HG03457 (cell line): Measurements from ENCODE around the gene XRCC6.
"Not testable (repeated sequence)": the region's sequence is repeated elsewhere in the genome, so short reads cannot be mapped to it uniquely, and the experiment has no call there.

ENCODE experiments used
- ATAC-seq: cut with Tn5 transposase; IDR thresholded peaks from one replicate; pipeline ENCODE4 v1.9.1; 2021; ENCODE audit warnings: moderate number of reproducible peaks; ENCODE audit not compliant: unreplicated experiment

XRCC6 gene

DNA sequence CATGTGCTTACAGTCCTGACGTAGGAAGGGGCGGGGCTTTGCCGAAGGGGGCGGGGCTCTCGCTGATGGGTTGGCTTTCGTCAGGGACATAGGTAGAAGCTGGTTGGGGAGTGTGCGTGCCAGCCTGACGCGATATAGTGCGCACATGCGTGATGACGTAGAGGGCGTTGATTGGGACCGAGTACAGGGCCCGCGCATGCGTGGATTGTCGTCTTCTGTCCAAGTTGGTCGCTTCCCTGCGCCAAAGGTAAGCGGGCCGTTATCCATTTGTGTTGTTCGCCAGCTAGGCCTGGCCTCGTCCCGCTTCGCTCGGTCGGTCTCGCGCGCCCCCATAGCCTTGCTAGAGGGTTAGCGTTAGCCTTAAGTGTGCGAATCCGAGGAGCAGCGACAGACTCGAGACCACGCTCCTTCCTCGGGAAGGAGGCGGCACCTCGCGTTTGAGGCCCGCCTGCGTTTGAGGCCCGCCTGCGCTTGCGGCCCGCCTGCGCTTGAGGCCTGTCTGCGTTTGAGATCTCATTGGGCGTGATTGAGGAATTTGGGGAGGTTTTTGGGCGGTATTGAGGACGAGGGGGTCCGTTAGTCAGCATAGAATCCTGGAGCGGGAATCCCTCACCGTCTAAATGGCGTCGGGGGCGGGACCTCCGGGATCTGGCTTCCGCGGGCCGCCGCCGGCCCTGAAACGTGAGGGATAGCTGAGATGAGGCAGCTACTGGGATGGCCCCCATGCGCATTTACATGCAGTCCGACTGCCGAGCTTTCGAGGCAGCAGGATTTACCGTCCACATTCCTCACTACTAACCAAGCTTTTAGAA lies at the start of gene XRCC6:
TSS of gene XRCC6 (plus strand) at position 197 of the 812 bp plus-strand sequence. CDS start 710 bp downstream, outside the sequence.
- ATAC-seq: peak; percentile 45

DNA sequence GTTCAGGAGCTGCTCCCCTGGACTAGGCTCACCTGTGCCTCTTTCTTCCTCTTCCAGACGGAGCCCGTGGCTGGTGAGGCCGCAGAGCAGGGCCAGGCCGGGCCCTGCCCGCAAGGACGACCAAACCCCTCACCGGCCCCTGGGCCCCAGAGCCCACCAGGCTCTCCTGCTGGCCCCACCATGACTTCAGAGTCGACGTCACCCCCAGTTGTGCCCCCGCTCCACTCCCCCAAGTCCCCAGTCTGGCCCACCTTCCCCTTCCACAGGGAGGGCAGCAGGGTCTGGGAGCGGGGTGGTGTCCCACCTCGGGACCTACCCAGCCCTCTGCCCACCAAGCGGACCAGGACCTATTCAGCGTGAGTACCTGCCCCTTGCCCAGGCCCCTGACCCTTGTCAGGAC lies 49.3 kb upstream of the XRCC6 start:
- no peak for ATAC-seq

DNA sequence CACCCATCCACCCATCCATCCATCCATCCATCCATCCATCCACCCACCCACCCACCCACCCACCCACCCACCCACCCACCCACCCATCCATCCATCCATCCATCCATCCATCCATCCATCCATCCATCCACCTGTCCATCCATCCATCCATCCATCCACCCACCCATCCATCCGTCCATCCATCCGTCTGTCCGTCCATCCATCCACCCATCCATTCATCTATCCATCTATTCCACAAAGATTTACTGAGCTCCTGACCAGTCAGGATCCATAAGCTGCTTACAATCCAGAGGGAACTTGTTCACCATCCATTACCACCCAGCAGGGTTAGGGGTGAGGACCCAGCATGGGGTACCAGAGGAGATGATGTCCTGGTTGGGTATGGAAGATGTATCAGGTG lies 48.8 kb upstream of the XRCC6 start:
- not testable (repeated sequence) for ATAC-seq

DNA sequence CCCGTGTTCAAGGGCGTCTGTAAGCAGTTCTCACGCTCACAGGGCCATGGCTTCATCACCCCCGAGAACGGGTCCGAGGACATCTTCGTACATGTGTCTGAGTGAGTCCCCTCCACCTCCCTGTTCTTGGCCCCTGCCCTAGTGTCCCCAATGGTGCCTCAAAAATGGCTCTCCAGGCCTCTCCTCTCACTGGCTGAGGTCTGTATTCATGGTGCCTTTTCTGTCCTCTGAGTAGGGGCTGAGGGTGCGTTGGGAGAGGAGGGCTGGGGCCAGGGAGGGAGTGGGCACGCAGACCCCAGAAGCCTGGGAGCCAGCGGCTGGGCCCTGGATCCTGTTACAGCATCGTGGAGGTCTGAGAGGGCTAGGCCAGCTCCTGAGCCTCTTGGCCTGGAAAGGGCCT lies 47.4 kb upstream of the XRCC6 start:
- no peak for ATAC-seq

DNA sequence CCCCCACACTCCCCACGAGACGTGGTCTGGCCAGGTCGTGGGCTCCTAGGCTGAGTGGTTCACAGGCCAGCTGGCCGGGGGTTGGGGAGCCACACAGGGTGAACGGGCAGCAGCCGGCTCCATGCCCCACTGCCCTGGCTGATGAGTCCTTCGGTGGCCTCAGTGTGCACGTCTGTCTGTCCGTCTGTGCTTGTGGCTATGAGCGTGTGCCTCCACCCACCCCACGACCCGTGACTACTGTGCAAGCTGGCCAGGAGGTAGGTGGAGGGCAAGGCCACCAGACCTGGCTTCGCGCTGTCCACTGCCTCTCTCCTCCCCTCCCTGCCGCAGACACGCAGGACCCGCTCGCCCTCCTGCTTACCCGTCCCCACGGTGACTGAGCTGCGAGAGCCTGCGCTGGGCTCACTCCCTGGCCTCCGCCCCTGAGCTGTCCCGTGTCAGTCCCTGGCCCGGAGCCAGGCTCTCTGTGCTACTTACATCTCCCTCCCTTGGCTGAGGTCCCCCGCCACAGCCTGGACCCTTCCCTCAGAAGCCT lies 46.2 kb upstream of the XRCC6 start:
- ATAC-seq: no peak

DNA sequence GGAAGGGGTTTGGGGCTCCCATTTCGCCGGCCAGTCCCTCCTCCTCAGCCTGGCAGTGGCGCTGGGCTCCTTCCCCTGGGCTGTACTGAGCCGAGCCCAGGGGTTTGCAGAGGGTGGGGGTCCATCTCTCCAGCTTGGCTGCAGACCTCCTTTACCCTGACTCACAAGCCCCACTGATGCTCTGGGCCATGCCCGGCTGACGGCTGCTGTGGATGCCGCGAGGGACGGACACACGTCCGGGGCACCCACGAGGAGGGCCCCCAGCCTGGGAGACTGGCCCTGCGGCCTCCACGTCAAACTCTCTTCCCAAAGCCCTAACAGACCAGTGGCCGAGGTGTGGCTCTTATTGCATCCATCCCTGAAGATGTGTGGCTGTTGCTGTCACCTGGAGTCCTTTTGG lies 45.6 kb upstream of the XRCC6 start:
- ATAC-seq: no peak

GRCh38 chr22:41576877-41577276 lies 44.2 kb upstream of the XRCC6 start:
- ATAC-seq: no peak

GRCh38 chr22:41578114-41578513 lies 43.0 kb upstream of the XRCC6 start:
- ATAC-seq: no peak

DNA sequence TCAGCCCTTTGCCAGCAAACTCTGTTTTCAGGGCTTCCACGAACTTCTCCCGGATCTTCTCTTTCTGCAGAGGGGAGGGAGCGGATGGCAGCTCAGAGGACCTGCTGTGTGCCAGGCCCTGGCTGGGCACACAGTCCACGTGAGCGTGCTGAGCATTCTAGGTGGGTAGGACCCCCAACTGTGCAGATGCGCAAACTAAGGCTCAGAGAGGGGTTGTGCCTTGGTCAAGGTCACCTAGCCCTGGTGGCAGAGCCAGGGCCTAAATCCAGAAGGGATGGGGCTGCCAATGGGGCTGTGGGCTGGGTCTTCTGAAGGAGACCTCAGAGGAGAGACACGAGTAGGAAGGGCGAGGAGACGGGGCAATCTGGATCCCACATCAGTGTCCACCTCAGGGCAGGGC lies 42.3 kb upstream of the XRCC6 start:
- ATAC-seq: no peak

DNA sequence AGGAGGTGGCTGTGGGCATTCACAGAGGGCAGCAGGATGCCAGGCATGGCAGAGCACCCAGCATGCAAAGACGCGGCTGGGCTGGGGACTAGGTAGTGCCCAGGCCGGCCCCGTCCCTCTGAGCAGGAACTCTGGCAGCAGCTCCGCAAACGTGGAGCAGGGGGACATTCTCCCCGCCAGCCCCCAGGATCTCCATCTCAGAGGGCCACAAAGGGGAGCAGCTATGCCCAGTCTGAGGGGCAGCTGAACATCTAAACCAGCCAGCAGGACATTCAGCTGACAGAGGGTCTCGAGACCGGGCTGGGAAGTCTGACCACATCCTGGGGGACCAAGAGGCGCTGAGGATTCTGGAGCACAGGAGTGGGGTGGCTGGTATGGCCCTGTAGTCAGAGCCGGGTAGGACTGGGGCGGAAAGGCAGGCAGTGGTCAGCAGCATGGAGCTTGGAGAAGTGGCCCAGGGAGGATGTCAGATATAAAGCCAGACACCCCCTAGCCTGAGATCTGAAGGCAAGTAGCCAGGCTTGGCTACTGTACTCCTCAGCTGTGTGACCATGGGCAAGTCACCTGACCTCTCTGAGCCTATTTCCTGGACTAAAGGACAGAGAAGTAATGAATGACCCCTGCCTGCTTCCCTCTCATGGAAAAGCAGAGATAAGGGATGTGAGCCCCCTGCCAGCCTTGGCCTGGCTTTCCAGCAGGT lies 41.6 kb upstream of the XRCC6 start:
- no peak for ATAC-seq

DNA sequence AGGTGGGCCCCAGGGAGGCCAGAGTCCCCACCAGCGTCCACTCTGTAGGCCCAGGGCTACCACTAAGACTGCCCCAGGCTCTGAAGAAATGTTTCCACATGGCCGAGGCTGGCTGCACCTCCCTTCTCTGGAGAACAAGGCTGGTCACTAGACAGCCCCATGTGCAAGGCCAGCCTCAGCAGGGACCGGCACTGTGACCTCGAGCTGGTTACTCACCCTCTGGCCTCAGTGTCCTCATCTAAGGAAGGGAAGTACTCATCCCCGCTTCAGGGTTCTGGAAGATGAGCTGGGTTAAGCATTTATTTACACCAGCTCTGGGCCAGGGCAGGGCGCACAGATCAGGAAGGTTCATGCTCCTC lies 41.1 kb upstream of the XRCC6 start:
- no peak for ATAC-seq

DNA sequence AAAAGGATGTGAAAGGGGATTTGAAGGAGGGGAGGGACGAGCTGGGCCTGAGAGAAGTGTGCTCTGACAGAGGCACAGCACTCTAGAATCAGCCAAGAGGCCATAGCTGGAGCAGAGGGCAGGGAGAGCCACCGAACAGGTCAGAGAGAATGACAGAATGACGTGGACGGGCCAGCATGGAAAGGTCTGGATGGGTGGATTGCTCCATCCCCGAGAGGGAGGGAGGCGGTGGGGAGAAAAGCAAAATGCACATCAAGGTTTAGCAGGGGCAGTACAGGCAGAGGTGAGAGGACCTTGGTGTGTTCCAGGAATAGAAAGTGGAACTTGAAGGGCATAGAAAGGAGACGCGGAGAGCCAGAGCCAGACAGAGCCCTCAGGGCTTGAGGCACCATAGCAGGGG lies 38.4 kb upstream of the XRCC6 start:
- ATAC-seq: no peak

DNA sequence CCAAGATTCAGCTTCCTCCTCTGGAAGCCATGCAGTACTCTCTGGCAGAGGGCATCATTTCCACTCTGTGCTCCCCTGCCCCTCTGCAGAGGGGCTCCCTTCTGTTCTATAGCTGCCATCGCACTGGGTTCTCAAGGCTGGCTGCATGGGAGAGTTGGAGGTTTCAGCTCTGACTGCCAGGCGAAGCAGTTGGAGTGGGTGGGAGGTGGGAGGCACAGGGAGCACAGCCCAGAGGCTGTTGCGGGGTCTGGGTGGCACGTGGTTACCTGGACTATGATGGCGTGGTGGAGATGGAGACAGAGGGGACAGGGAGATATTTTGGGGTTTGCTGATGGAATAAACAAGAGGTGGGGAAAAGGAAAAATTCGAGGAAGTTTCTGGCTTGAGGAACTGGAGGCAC lies 36.2 kb upstream of the XRCC6 start:
- ATAC-seq: no peak

DNA sequence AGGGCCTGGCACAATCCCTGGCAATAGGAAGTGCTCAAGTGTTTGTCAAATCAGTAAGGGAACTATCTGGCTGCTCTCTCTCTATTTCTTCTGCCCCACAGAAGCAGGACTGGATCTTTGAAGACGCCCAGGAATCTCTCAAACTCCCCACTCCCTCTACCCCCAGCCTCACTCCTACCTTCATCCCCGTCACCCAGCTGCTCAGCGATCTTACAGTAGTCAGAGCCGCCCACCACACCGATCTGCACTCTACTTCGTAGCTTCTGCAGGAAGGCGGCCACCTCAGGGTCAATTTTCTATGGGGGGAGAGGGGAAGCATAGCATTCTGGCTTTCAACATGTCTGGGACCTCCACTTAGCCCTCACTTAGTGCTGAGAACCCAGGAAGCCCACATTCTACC lies 35.2 kb upstream of the XRCC6 start:
- no peak for ATAC-seq

DNA sequence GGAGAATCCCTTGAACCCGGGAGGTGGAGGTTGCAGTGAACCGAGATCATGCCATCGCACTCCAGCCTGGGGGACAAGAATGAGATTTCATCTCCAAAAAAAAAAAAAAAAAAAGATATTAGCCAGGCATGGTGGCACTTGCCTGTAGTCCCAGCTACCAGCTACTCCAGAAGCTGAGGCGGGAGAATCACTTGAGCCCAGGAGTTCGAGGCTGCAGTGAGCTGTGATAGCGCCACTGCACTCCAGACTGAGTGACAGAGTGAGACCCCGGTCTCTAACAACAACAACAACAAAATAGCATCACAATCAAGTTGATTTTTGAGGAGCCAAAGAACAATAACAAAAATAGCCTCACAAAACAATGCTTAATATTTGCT lies 33.8 kb upstream of the XRCC6 start:
- no peak for ATAC-seq

DNA sequence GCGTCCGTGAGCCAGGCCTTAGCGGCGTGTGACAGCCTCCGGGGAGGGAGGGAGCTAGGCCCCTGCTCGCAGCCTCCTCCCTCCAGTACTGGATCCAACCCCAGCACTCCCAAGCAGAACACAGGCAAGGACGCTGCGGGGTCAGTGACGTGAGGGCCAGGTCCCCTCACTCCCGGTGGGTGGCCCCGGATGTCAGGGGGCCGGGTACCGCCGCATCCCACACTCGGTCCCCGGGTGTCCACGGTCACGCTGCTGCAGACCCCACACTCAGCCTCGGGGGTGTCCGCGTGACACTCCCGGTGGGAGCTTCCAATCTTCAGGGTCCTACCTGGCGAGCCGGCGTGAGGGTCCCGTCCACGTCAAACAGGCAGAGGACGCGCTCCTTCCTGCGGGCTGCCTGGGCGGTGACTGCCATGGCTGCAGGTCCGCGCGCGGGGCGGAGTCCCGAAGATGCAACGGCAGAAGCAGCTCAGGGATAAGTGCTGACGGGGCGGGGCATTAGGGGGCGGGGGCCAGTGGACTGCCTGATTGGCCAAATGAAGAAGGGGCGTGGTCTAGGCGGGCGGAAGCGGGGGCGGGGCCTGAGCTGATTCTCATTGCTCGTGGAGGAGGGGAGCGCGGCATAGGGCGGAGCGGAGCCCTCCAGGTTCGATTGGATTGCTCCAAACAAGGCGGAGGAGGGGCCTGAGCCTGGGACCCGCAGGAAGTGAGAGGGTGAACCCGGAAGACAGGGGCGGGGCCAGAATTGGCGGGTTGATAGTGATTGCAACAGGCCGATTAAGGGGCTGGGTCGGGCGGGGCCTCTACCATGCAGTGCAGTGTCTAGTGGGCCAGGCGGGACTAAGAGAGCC lies 31.5 kb upstream of the XRCC6 start, which contains the start of gene PMM1:
TSS of gene PMM1 (minus strand) at position 450 of the 851 bp plus-strand sequence. CDS start at position 415, 35 bp downstream.
- peak; percentile 86 for ATAC-seq

DNA sequence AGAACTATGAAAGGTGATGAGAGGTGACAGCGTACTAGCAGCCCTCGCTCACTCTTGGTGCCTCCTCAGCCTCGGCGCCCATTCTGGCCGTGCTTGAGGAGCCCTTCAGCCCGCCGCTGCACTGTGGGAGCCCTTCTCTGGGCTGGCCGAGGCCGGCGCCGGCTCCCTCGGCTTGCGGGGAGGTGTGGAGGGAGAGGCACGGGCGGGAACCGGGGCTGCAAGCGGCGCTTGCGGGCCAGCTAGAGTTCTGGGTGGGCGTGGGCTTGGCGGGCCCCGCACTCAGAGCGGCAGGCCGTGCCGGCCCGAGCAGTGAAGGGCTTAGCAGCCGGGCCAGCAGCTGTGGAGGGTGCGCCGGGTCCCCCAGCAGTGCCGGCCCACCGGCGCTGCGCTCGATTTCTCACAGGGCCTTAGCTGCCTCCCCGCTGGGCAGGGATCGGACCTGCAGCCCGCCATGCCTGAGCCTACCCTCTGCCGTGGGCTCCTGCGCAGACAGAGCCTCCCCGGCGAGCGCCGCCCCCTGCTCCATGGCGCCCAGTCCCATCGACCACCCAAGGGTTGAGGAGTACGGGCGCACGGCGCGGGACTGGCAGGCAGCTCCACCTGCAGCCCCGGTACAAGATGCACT lies 27.6 kb upstream of the XRCC6 start:
- not testable (repeated sequence) for ATAC-seq

DNA sequence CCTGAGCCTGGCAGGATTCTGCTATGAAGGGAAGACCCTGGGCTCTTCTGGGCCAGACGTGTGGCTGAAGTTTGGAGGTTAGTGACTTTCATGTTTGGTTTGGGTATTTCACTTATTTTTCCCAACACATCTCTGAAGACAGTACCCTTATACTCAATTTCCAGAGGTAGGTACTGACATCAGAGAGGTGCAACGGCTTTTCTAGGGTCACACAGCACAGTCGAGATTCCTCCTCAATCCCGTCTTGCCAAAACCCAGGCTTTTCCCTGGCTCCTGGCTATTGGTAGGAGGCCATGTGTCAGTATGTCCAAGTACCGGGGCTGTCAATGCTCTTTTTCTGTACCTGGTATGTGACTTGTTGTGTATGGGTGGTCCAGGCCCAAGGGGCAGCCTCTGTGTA lies 25.4 kb upstream of the XRCC6 start:
- no peak for ATAC-seq

DNA sequence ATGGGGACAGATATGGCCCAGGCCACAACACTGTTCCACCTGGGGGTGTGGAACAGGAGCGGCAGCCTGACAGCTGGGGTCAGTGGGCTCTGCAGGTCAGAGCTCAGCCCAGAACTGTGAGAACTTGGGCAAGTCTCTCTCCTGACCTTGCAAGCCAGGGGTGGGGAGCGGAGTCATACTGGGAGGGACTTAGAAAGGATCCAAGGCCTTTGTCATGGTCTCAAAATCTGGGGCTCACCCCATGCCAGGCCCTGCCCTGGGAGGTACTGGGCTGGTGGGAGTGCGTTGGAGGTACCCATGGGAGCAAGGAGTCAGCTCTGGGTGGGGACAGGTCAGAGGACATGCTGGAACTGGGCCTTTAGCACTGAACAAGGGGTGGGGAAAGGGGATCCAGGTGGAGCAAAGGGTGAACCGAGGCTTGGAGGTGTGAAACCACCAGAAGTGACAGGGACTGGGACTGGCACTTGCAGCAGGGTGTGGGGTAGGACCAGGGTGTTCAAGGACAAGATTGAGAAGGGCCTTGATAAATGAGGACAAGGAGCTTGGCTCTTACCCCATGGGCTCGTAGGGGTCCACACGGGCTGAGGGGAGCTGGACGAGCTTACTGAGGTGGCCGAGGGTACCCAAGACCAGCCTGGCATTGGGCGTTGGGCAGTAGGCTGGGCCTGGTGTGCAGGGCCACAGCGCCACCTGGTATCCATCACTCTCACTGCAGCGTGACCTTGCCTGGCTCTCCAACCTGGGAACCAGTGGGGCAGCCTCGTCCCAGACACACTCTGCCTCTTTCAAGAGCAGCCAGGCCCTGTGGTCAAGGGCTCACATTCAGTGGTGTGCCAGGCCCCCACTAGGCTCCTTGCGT lies 24.1 kb upstream of the XRCC6 start:
- no peak for ATAC-seq

DNA sequence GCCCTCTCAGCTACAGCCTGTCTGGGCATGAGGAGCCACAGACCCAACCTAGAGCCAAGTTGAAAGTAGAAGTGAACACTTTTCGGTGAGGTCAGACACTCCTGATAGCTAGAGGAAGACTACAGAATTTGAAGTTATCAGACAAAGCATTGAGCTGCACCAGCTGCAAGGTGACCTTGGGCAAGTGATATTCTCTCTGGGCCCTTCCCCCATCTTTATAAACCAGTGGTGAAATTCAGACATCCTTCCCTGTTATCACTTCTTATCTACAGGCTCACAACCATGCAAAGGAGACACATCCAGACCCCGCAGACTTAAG lies 23.5 kb upstream of the XRCC6 start:
- ATAC-seq: no peak
